ENCODE data around the gene NACC2.

The NACC2 gene

GRCh38 chr9:136007934-136008692 lies 87.0 kb downstream of the NACC2 start:
- no peak for DNase-seq

GRCh38 chr9:136007276-136007933 lies 87.7 kb downstream of the NACC2 start:
- DNase-seq: no peak

GRCh38 chr9:136006169-136006568 lies 88.9 kb downstream of the NACC2 start:
- no peak for DNase-seq

GRCh38 chr9:136004712-136005111 lies 90.4 kb downstream of the NACC2 start:
- DNase-seq: no peak

- DNase-seq: no peak
These were observed 90.9 kb downstream of the NACC2 start for GRCh38 chr9:136004219-136004618.

- DNase-seq: no peak
These were observed 91.5 kb downstream of the NACC2 start for GRCh38 chr9:136003411-136004218.

- DNase-seq: no peak
These were observed 92.2 kb downstream of the NACC2 start for GRCh38 chr9:136002881-136003280.

GRCh38 chr9:136002215-136002614 lies 92.9 kb downstream of the NACC2 start:
- no peak for DNase-seq

GRCh38 chr9:136001231-136001630 lies 93.9 kb downstream of the NACC2 start:
- no peak for DNase-seq

GRCh38 chr9:135998410-135999071 lies 96.5 kb downstream of the NACC2 start:
- DNase-seq: no peak

- no peak for DNase-seq
These were observed 97.1 kb downstream of the NACC2 start for GRCh38 chr9:135998016-135998380.

GRCh38 chr9:135997090-135998015 lies 97.7 kb downstream of the NACC2 start:
- no peak for DNase-seq

- DNase-seq: no peak
These were observed 99.3 kb downstream of the NACC2 start for GRCh38 chr9:135995816-135996215.

GRCh38 chr9:135994501-135995192 lies 100.4 kb downstream of the NACC2 start:
- no peak for DNase-seq

GRCh38 chr9:135993765-135994500 lies 101.2 kb downstream of the NACC2 start:
- no peak for DNase-seq

- DNase-seq: no peak
These were observed 101.7 kb downstream of the NACC2 start for GRCh38 chr9:135993409-135993742.

GRCh38 chr9:135992486-135993408 lies 102.3 kb downstream of the NACC2 start:
- peak; percentile 46 for DNase-seq

- no peak for DNase-seq
These were observed 103.3 kb downstream of the NACC2 start for GRCh38 chr9:135991771-135992170.
